HG03097 (cell line): ENCODE measurements around the gene FKBP8.
"Not testable (repeated sequence)": the region's sequence is repeated elsewhere in the genome, so short reads cannot be mapped to it uniquely, and the experiment has no call there.

Experiments used
- ATAC-seq: cut with Tn5 transposase; IDR thresholded peaks from one replicate; pipeline ENCODE4 v1.9.1; 2021; ENCODE audit not compliant: unreplicated experiment, low FRiP score

FKBP8 gene

GRCh38 chr19:18542941-18543813, at the start of gene FKBP8:
Gene FKBP8 (minus strand): TSS chr19:18543573. CDS start chr19:18541970, 1,603 bp downstream.
- ATAC-seq: peak; percentile 90

- ATAC-seq: not testable (repeated sequence)
Observed at GRCh38 chr19:18592732-18593131, 49.4 kb upstream of the FKBP8 start.

- no peak for ATAC-seq
Observed at GRCh38 chr19:18591735-18592385, 48.5 kb upstream of the FKBP8 start.

- ATAC-seq: no peak
Observed at GRCh38 chr19:18590273-18591272, 47.2 kb upstream of the FKBP8 start.

- ATAC-seq: peak; percentile 20
Observed at GRCh38 chr19:18589380-18590272, 46.3 kb upstream of the FKBP8 start.

- ATAC-seq: peak; percentile 74
Observed at GRCh38 chr19:18588611-18589379, 45.4 kb upstream of the FKBP8 start, which contains the start of gene REX1BD. Gene REX1BD (plus strand): TSS chr19:18588798. CDS start chr19:18588802, 4 bp downstream.

GRCh38 chr19:18587962-18588610, 44.7 kb upstream of the FKBP8 start:
- no peak for ATAC-seq

GRCh38 chr19:18587561-18587960, 44.2 kb upstream of the FKBP8 start:
- ATAC-seq: no peak

- ATAC-seq: no peak
Observed at GRCh38 chr19:18586306-18586705, 42.9 kb upstream of the FKBP8 start.

- no peak for ATAC-seq
Observed at GRCh38 chr19:18580311-18580710, 36.9 kb upstream of the FKBP8 start.

GRCh38 chr19:18577365-18577914, 34.1 kb upstream of the FKBP8 start:
- ATAC-seq: no peak

- no peak for ATAC-seq
Observed at GRCh38 chr19:18576383-18576782, 33.0 kb upstream of the FKBP8 start.

GRCh38 chr19:18574691-18575291, 31.4 kb upstream of the FKBP8 start:
- ATAC-seq: no peak

GRCh38 chr19:18571564-18572344, 28.4 kb upstream of the FKBP8 start, which contains the start of gene UBA52:
Gene UBA52 (plus strand): TSS chr19:18571857. CDS start chr19:18573301, 1,444 bp downstream.
- ATAC-seq: peak; percentile 90

- no peak for ATAC-seq
Observed at GRCh38 chr19:18568367-18568766, 25.0 kb upstream of the FKBP8 start.

GRCh38 chr19:18566953-18567352, 23.6 kb upstream of the FKBP8 start:
- ATAC-seq: no peak

- ATAC-seq: no peak
Observed at GRCh38 chr19:18562086-18562485, 18.7 kb upstream of the FKBP8 start.
